GM18873 (cell line): ENCODE data around the gene PRR15.
"Not testable (repeated sequence)": the region's sequence is repeated elsewhere in the genome, so short reads cannot be mapped to it uniquely, and the experiment has no call there.

Source experiments
- ATAC-seq: cut with Tn5 transposase; IDR thresholded peaks from one replicate; pipeline ENCODE4 v1.9.1; 2021; ENCODE audit warnings: mild to moderate bottlenecking, moderate library complexity, moderate number of reproducible peaks; ENCODE audit not compliant: unreplicated experiment, low FRiP score

Gene PRR15

GRCh38 chr7:29563590-29564495 is at the start of gene PRR15:
PRR15 (plus strand) TSS chr7:29563835; CDS start chr7:29566330, 2,495 bp downstream.
- no peak for ATAC-seq

DNA sequence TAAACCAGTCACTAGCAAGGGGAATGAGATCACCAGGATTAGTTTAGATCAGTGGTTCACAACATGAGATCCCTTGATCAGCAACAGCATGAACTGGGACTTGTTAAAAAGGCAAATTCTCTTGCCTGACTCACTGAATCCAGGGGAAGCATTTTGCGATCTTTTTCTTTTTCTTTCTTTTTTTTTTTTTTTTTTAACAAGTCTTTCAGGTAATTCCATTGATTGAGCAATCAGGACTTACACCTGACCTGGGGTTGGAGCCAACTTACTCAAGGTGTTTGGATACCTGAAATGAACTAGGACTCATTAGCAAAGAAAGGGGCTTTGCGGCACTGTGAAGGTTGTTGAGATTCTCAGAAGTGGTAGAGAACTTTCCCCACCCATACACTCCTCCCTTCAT is 47.1 kb upstream of the PRR15 start:
- ATAC-seq = no peak

GRCh38 chr7:29518616-29519015 is 45.0 kb upstream of the PRR15 start:
- no peak for ATAC-seq

- ATAC-seq = no peak
These were observed 39.9 kb upstream of the PRR15 start for GRCh38 chr7:29523728-29524127.

DNA sequence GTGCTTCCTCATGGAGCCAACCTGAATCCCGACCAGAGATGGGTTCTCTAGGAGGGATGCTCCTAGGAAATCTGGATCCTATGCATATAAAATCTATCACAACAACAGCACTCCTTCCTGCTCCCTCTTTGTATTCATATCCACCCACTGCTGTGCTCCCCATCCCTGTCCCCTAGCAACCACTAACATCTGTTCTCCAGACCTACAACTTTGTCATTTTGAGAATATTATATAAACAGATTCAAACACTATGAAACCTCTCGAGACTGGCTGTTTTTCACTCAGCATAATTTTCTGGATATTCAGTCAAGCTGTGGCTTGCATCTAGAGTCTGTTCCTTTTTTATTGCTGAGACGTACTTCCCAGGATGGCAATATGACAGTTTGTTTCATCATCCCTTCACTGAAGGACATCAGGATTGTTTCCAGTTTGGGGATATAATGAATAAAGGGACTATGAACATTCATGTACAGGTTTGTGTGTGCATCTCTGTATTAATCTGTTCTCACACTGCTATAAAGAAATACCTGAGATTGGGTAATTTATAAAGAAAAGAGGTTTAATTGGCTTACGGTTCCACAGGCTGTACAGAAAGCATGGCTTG is 36.0 kb upstream of the PRR15 start:
- ATAC-seq = no peak

DNA sequence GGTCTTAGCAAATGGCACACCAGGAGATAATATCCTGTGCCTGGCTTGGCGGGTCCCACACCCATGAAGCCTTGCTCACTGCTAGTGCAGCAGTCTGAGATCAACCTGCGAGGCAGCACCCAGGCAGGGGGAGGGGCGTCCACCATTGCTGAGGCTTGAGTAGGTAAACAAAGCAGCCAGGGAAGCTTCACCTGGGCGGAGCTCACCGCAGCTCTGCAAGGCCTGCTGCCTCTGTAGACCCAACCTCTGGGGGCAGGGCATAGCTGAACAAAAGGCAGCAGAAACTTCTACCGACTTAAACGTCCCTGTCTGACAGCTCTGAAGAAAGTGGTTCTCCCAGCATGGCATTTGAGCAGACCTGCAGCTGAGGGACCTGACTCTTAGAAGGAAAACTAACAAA is 35.1 kb upstream of the PRR15 start:
- ATAC-seq = not testable (repeated sequence)

- no peak for ATAC-seq
These were observed 25.2 kb upstream of the PRR15 start for GRCh38 chr7:29538389-29538788.

DNA sequence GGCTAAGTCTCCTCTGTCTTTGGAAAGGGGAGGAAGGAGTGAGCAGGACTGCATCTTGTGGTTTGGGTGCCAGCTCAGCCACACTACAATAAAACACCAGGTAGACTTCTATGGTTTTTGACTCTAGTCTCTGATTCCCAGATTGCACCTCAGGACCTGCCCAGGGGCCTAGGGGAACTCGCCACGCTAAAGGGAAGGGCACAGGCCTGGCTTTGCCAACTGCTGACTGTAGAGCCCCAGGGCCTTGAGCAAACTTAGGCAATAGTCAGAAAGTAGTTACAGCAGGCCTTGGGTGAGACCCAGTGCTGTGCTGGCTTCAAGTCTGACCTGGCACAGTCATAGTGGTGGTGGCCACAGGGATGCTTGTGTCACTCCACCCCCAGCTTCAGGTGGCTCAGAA is 24.2 kb upstream of the PRR15 start:
- ATAC-seq = no peak

- no peak for ATAC-seq
These were observed 16.2 kb upstream of the PRR15 start for GRCh38 chr7:29547421-29547820.

DNA sequence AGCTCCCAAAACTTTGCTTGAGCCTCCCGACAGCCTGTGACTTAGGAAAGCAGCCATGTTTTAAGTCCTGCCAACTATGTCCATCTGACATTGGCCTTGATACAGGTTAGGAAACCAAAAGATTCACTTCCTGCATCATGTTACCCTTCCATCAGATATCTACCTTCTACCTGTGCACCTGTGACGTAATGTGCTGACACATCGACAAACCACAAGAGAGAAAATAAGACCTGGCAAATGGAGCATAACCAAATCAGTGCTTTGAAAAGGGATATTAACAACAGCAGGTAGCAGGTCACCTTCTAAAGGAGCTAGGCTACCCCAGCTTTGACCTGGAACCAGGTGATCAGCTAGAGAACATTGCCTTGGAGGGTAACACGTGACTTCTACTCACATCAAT is 14.8 kb upstream of the PRR15 start:
- ATAC-seq = no peak

GRCh38 chr7:29552392-29552791 is 11.2 kb upstream of the PRR15 start:
- no peak for ATAC-seq

DNA sequence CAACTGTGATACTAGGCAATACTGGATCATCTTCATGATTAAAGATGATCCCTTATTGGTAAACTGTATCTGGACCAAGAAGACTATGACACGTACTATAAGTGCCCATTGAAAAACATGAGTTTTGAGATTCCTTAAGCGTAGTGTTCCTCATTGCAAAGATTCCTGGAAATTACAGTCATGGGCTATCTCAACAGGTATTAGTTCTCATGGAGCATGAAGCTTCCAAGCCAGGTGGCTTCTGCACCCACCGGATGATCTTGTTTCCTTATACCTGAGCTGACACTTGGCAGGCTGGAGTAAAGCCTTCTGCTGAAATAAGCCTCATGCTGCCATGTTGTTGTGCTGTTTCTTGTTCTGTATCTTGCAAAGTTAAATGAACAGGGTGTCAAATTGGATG is 8.6 kb upstream of the PRR15 start:
- no peak for ATAC-seq

DNA sequence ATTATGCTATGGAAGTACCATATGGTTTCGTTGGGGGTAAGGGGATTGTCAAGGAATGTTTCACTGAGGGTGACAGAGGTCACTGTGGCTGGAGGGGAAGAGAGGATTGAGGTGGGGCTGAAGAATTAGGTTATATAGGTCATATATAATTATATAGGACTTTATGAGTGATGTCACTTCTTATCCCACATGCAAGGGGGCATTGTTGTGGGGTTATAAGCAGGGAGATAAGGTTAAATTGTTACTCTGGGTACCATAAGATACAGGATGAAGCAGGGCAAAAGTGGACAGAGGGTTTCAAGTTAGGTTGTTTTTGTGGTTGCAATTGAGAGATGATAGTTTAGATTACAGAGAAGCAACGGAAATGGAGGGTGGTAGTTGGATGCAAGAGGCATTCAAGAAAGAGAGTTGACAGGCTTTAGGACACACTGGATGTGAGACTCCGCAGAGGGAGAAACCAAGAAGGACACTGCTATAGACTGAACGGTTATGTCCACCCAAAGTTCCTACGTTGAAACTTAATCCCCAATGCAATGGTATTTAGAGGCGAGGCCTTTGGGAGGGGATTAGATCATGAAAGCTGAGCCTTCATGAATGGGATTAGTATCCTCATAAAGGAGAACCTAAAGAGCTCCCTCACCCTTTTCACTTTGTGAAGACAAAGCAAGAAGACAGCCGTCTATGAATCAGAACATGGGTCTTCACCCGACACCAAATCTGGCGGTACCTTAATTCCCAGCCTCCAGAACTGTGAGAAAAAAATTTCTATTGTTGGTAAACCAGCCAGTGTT is 7.0 kb upstream of the PRR15 start:
- no peak for ATAC-seq

GRCh38 chr7:29557954-29558353 is 5.7 kb upstream of the PRR15 start:
- ATAC-seq = no peak

DNA sequence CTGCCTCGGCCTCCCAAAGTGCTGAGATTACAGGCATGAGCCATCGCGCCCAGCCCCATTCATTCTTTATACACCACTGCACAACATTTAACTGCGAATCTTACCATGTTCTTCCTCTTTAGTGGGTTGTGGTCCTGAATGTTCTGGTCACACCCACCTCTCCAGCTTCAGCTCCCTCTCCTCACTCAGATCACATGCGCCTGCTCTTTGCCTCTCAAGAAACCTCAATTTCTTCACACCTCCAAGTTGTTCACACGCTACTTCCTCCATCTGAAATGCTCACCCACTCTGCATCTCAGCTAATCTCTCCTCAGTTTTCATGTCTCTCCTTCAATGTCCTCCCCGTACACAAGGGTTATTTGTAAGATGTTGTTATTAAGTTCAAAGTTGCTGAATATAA is 2.4 kb upstream of the PRR15 start:
- ATAC-seq = no peak

DNA sequence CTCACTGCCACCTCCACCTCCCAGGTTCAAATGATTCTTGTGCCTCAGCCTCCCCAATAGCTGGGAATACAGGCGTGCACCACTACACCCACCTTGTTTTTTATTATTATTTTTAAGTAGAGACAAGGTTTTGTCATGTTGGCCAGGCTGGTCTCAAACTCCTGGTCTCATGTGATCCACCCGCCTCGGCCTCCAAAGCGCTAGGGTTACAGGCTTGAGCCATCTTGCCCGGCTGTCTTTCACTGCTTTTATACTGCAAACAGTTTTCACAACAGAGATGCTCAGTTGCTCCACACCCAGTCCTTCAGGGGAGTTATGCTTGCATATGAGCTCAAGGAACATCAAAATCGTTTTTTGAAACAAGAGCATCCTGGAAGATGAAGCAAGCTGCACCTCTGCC is 1.3 kb upstream of the PRR15 start:
- no peak for ATAC-seq

GRCh38 chr7:29564496-29565223 is 1.0 kb downstream of the PRR15 start:
- no peak for ATAC-seq

- ATAC-seq = no peak
These were observed 1.6 kb downstream of the PRR15 start for GRCh38 chr7:29565224-29565630.

- ATAC-seq = no peak
These were observed 2.0 kb downstream of the PRR15 start for GRCh38 chr7:29565634-29565981.

GRCh38 chr7:29565982-29566746 is 2.5 kb downstream of the PRR15 start:
- ATAC-seq = no peak
